ENCODE data around the gene CTXND1. TPM values are rescaled to one million over a fixed set of nuclear protein-coding genes. Genes with fewer than 3 reads are reported as not detected.

CTXND1 gene
- total RNA-seq, 1 experiment from 2014 or later, result 0.04 TPM

DNA sequence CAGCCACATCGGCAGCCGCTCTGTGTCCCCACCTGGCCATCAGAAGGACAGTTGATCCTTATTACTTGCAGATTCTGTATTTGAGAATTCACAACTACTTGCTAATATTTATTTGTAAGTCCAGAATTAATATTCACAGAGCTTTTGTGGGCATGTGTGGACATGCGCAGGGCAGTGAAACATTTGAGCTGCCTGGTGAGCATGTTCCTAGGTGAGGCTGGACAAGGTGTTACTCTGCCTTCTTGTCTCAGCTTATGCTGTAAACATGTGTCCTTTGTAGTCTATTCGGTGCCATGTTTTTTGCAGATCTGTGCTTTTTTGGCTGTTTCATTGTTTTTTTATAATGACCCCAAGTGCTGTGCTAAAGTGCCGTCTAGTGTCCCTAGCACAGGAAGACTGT is 83.6 kb downstream of the CTXND1 start (continued):
- TF ChIP-seq, protein P1, sequence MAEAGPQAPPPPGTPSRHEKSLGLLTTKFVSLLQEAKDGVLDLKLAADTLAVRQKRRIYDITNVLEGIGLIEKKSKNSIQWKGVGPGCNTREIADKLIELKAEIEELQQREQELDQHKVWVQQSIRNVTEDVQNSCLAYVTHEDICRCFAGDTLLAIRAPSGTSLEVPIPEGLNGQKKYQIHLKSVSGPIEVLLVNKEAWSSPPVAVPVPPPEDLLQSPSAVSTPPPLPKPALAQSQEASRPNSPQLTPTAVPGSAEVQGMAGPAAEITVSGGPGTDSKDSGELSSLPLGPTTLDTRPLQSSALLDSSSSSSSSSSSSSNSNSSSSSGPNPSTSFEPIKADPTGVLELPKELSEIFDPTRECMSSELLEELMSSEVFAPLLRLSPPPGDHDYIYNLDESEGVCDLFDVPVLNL (CRISPR knock-in tag; IDR thresholded peaks at IDR 0.05; ENCODE audit: borderline replicate concordance, low read depth), result no peak
- TF ChIP-seq ZNF423 (CRISPR knock-in tag; IDR thresholded peaks at IDR 0.05) (no peak), HMGA2 (CRISPR knock-in tag; IDR thresholded peaks at IDR 0.05) (no peak), GABPB1 (CRISPR knock-in tag; IDR thresholded peaks at IDR 0.05) (no peak), GRHL2 (CRISPR knock-in tag; IDR thresholded peaks at IDR 0.05; ENCODE audit: insufficient replicate concordance, severe bottlenecking) (no peak), JUN (CRISPR knock-in tag; IDR thresholded peaks at IDR 0.05) (no peak), FOXK1 (CRISPR knock-in tag; IDR thresholded peaks at IDR 0.05) (no peak)
- TF ChIP-seq, protein P2, sequence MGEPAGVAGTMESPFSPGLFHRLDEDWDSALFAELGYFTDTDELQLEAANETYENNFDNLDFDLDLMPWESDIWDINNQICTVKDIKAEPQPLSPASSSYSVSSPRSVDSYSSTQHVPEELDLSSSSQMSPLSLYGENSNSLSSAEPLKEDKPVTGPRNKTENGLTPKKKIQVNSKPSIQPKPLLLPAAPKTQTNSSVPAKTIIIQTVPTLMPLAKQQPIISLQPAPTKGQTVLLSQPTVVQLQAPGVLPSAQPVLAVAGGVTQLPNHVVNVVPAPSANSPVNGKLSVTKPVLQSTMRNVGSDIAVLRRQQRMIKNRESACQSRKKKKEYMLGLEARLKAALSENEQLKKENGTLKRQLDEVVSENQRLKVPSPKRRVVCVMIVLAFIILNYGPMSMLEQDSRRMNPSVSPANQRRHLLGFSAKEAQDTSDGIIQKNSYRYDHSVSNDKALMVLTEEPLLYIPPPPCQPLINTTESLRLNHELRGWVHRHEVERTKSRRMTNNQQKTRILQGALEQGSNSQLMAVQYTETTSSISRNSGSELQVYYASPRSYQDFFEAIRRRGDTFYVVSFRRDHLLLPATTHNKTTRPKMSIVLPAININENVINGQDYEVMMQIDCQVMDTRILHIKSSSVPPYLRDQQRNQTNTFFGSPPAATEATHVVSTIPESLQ (CRISPR knock-in tag; IDR thresholded peaks at IDR 0.05), result no peak
- TF ChIP-seq, protein P3, sequence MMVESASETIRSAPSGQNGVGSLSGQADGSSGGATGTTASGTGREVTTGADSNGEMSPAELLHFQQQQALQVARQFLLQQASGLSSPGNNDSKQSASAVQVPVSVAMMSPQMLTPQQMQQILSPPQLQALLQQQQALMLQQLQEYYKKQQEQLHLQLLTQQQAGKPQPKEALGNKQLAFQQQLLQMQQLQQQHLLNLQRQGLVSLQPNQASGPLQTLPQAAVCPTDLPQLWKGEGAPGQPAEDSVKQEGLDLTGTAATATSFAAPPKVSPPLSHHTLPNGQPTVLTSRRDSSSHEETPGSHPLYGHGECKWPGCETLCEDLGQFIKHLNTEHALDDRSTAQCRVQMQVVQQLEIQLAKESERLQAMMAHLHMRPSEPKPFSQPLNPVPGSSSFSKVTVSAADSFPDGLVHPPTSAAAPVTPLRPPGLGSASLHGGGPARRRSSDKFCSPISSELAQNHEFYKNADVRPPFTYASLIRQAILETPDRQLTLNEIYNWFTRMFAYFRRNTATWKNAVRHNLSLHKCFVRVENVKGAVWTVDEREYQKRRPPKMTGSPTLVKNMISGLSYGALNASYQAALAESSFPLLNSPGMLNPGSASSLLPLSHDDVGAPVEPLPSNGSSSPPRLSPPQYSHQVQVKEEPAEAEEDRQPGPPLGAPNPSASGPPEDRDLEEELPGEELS (CRISPR knock-in tag; IDR thresholded peaks at IDR 0.05), result no peak
- TF ChIP-seq, protein P4, sequence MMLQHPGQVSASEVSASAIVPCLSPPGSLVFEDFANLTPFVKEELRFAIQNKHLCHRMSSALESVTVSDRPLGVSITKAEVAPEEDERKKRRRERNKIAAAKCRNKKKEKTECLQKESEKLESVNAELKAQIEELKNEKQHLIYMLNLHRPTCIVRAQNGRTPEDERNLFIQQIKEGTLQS (CRISPR knock-in tag; conservative IDR thresholded peaks at IDR 0.05), result no peak

DNA sequence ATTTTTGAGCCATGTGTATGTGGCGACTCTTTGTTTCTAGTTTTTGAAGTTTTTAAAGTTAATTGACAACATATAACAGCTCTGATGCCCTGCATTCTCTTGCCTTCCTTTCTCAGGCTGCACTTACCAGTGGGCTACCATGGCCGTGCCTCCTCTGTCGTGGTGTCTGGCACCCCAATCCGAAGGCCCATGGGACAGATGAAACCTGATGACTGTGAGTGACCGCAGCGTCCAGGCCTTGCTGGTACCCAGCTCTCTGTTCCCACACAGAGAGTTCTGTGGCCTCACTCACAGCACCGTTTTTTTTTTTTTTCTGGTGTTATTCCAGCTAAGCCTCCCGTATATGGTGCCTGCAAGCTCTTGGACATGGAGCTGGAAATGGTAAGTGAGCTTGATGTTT is 84.1 kb downstream of the CTXND1 start:
- POLR2A ChIA-PET, result no interaction called here
- no peak for DNase-seq (ENCODE audit: low spot score)
- CTCF ChIA-PET, result interaction anchor here (0.6 to 1.2 kb wide), 2 partner anchors 687 to 1161 kb away, joined by 3 to 4 read pairs; no protein-coding TSS in a partner anchor
- H3K4me1 Mint-ChIP-seq, result no peaks in the 10 kb centered on the region
- H3K27ac Mint-ChIP-seq, result peak overlapping the region; percentile 86; the same call in 1 of the 2 replicates
- no peak for ATAC-seq
- peaks cover 33% of the 10 kb centered on the region for H3K36me3 Mint-ChIP-seq
- no peaks in the 10 kb centered on the region for H3K27me3 Mint-ChIP-seq (ENCODE audit: low read depth)
- peaks cover 5% of the 10 kb centered on the region; the same call in 1 of the 2 replicates for H3K9me3 Mint-ChIP-seq
- no peak overlapping the region for H3K4me3 Mint-ChIP-seq
- TF ChIP-seq, protein P5, sequence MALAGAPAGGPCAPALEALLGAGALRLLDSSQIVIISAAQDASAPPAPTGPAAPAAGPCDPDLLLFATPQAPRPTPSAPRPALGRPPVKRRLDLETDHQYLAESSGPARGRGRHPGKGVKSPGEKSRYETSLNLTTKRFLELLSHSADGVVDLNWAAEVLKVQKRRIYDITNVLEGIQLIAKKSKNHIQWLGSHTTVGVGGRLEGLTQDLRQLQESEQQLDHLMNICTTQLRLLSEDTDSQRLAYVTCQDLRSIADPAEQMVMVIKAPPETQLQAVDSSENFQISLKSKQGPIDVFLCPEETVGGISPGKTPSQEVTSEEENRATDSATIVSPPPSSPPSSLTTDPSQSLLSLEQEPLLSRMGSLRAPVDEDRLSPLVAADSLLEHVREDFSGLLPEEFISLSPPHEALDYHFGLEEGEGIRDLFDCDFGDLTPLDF (CRISPR knock-in tag; IDR thresholded peaks at IDR 0.05), result no peak
- TF ChIP-seq, protein P6, sequence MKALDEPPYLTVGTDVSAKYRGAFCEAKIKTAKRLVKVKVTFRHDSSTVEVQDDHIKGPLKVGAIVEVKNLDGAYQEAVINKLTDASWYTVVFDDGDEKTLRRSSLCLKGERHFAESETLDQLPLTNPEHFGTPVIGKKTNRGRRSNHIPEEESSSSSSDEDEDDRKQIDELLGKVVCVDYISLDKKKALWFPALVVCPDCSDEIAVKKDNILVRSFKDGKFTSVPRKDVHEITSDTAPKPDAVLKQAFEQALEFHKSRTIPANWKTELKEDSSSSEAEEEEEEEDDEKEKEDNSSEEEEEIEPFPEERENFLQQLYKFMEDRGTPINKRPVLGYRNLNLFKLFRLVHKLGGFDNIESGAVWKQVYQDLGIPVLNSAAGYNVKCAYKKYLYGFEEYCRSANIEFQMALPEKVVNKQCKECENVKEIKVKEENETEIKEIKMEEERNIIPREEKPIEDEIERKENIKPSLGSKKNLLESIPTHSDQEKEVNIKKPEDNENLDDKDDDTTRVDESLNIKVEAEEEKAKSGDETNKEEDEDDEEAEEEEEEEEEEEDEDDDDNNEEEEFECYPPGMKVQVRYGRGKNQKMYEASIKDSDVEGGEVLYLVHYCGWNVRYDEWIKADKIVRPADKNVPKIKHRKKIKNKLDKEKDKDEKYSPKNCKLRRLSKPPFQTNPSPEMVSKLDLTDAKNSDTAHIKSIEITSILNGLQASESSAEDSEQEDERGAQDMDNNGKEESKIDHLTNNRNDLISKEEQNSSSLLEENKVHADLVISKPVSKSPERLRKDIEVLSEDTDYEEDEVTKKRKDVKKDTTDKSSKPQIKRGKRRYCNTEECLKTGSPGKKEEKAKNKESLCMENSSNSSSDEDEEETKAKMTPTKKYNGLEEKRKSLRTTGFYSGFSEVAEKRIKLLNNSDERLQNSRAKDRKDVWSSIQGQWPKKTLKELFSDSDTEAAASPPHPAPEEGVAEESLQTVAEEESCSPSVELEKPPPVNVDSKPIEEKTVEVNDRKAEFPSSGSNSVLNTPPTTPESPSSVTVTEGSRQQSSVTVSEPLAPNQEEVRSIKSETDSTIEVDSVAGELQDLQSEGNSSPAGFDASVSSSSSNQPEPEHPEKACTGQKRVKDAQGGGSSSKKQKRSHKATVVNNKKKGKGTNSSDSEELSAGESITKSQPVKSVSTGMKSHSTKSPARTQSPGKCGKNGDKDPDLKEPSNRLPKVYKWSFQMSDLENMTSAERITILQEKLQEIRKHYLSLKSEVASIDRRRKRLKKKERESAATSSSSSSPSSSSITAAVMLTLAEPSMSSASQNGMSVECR (CRISPR knock-in tag; IDR thresholded peaks at IDR 0.05; ENCODE audit: borderline replicate concordance), result no peak
- no peak for TF ChIP-seq ZNF232 (CRISPR knock-in tag; IDR thresholded peaks at IDR 0.05)
- TF ChIP-seq, protein P2 (CRISPR knock-in tag; IDR thresholded peaks at IDR 0.05), result no peak
- no peak for TF ChIP-seq MYBL2 (CRISPR knock-in tag; IDR thresholded peaks at IDR 0.05)
- TF ChIP-seq TEAD4 (CRISPR knock-in tag; IDR thresholded peaks at IDR 0.05), result no peak
- no peak for TF ChIP-seq EMX1 (CRISPR knock-in tag; IDR thresholded peaks at IDR 0.05)
- no peak for TF ChIP-seq ZNF671 (CRISPR knock-in tag; IDR thresholded peaks at IDR 0.05)
- TF ChIP-seq, protein P7, sequence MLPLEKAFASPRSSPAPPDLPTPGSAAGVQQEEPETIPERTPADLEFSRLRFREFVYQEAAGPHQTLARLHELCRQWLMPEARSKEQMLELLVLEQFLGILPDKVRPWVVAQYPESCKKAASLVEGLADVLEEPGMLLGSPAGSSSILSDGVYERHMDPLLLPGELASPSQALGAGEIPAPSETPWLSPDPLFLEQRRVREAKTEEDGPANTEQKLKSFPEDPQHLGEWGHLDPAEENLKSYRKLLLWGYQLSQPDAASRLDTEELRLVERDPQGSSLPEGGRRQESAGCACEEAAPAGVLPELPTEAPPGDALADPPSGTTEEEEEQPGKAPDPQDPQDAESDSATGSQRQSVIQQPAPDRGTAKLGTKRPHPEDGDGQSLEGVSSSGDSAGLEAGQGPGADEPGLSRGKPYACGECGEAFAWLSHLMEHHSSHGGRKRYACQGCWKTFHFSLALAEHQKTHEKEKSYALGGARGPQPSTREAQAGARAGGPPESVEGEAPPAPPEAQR (CRISPR knock-in tag; IDR thresholded peaks at IDR 0.05), result no peak
- TF ChIP-seq, protein P8, sequence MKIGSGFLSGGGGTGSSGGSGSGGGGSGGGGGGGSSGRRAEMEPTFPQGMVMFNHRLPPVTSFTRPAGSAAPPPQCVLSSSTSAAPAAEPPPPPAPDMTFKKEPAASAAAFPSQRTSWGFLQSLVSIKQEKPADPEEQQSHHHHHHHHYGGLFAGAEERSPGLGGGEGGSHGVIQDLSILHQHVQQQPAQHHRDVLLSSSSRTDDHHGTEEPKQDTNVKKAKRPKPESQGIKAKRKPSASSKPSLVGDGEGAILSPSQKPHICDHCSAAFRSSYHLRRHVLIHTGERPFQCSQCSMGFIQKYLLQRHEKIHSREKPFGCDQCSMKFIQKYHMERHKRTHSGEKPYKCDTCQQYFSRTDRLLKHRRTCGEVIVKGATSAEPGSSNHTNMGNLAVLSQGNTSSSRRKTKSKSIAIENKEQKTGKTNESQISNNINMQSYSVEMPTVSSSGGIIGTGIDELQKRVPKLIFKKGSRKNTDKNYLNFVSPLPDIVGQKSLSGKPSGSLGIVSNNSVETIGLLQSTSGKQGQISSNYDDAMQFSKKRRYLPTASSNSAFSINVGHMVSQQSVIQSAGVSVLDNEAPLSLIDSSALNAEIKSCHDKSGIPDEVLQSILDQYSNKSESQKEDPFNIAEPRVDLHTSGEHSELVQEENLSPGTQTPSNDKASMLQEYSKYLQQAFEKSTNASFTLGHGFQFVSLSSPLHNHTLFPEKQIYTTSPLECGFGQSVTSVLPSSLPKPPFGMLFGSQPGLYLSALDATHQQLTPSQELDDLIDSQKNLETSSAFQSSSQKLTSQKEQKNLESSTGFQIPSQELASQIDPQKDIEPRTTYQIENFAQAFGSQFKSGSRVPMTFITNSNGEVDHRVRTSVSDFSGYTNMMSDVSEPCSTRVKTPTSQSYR (CRISPR knock-in tag; IDR thresholded peaks at IDR 0.05), result no peak

Data from WTC11 (cell line).